NCI-H1930 (cell line): Measurements from ENCODE around the gene PARD3B.

ENCODE experiments used
- DNase-seq, 2 experiments: peaks; one replicate each; lab custom pipeline; 2025; lab: John Stamatoyannopoulos, UW

Gene PARD3B

GRCh38 chr2:205510345-205510744 lies 965.1 kb downstream of the PARD3B start:
- no peak for DNase-seq

GRCh38 chr2:205511221-205511620 lies 965.9 kb downstream of the PARD3B start:
- no peak for DNase-seq

- no peak for DNase-seq
Measured at GRCh38 chr2:205511641-205512040, 966.4 kb downstream of the PARD3B start.

GRCh38 chr2:205520311-205520710 lies 975.0 kb downstream of the PARD3B start:
- no peak for DNase-seq

- no peak for DNase-seq
Measured at GRCh38 chr2:205524656-205525055, 979.4 kb downstream of the PARD3B start.

GRCh38 chr2:205527801-205528200 lies 982.5 kb downstream of the PARD3B start:
- DNase-seq: no peak

- no peak for DNase-seq
Measured at GRCh38 chr2:205531072-205531471, 985.8 kb downstream of the PARD3B start.

- no peak for DNase-seq
Measured at GRCh38 chr2:205531489-205532148, 986.3 kb downstream of the PARD3B start.

GRCh38 chr2:205535001-205535400 lies 989.7 kb downstream of the PARD3B start:
- DNase-seq: no peak

GRCh38 chr2:205539603-205540002 lies 994.3 kb downstream of the PARD3B start:
- DNase-seq: no peak

GRCh38 chr2:205540036-205540435 lies 994.8 kb downstream of the PARD3B start:
- DNase-seq: no peak

- no peak for DNase-seq
Measured at GRCh38 chr2:205543262-205543843, 998.1 kb downstream of the PARD3B start.

- DNase-seq: no peak
Measured at GRCh38 chr2:205543937-205544702, 998.8 kb downstream of the PARD3B start.

- DNase-seq: no peak
Measured at GRCh38 chr2:205545971-205546816, 1000.9 kb downstream of the PARD3B start.

GRCh38 chr2:205555566-205556230 lies 1010.4 kb downstream of the PARD3B start:
- DNase-seq: peak; percentile 4 to 5

- no peak for DNase-seq
Measured at GRCh38 chr2:205556357-205556756, 1011.1 kb downstream of the PARD3B start.

- DNase-seq: no peak
Measured at GRCh38 chr2:205556841-205557539, 1011.7 kb downstream of the PARD3B start.

GRCh38 chr2:205557873-205558272 lies 1012.6 kb downstream of the PARD3B start:
- no peak for DNase-seq

- DNase-seq: no peak
Measured at GRCh38 chr2:205561441-205561840, 1016.2 kb downstream of the PARD3B start.

- DNase-seq: peak; percentile 0 to 21
Measured at GRCh38 chr2:205563646-205564045, 1018.4 kb downstream of the PARD3B start.
